Amygdala (tissue), 56 donors: Measurements from ENCODE around the gene CDH13.
A peak's percentile ranks its signal among the peaks of the same experiment; 100 is the strongest.

Experiments used
- DNase-seq, 56 donors: peaks; one replicate each; lab custom pipeline; 2025; lab: John Stamatoyannopoulos, UW

CDH13 gene

DNA sequence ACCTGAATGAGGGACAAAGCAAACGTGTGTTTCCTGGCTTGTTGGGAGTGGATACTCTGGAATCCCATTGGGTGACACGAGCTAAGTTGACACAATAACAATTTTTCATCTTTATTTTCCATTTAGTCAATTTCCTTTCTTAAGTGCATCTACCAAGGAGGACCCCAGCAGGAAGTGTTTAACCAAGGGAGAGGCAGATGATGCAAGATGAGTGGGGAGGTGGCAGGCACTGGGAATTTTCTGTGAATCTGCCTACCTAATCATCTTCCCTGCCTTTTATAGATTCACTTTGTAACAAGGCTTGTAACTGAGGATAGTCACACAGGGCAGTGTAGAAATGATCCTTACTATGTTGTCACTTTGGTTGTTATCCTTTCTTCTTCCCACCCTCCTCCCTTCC is 863.3 kb downstream of the CDH13 start:
- no peak for DNase-seq

DNA sequence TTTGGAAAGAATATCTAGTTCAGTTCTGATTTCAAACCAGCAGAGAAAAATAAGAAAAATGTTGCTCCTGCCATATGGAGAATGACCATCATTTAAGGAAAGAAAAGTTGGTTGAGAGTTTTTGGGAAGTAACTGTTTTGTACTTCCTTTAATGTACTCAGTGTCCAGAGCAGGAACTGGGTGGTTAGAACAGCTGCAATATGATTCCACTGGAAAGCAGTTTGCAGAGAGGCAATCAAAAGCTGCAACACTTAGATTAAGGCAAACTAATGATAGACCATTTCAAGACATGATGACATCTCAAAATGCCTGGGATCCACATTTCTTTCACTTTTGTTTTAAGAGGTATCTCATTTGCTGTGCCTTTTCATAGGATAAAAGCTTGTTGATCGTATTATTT is 867.7 kb downstream of the CDH13 start:
- no peak for DNase-seq

DNA sequence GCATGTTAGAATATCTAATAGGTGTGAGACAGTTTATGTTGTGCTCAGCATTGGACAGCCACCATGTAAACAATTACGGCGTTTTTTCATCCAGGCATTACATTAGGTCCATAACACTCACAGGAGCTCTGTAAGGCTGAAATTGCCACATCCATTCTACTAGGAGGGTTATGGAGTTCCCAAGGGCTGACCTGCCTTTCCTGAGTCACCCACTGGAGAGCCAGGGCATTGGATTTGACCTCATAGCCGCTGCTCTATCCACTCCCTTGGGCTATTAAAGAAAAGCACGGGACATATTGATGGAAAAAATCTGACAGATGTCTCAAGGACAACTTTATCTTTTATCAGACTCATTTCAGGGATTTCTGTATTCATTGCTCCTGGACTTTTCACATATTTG is 874.7 kb downstream of the CDH13 start:
- DNase-seq, result no peak

DNA sequence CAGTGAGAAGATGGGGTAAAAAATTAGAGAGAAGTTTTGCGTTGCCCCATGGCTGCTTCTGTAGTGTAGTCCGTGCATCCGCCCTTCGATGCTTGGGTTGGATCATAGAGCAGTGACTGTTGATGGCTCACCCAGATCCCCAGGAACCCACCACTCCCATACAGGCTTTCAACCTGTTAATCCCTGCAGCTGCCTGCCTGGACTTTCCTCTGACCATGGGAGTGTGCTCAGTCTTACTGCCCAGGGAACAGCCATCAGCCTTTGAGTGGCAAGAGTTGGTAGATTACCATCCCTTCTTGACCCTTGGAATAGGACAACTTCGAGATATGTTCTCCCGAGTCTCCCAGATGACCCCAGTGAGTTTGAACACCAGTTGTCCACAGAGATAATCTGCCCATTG is 881.5 kb downstream of the CDH13 start:
- DNase-seq, result no peak

DNA sequence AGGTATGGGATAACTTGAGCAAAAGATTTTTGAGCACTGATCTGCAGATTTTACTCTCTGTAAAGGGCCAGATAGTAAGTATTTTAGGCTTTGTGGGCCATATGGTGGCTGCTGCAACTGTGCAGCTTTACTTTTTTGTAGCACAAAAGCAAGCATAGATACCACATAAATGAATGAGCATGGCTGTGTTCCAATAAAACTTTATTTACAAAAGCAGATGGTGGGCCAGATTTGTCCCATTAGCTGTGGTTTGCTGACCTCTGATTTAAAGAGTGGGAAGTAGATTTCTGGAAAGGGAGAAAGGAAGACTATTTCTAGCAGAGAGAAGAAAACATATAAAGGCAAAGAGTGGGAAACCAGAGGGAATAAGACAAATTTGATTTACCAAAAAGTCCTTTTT is 882.5 kb downstream of the CDH13 start:
- no peak for DNase-seq

DNA sequence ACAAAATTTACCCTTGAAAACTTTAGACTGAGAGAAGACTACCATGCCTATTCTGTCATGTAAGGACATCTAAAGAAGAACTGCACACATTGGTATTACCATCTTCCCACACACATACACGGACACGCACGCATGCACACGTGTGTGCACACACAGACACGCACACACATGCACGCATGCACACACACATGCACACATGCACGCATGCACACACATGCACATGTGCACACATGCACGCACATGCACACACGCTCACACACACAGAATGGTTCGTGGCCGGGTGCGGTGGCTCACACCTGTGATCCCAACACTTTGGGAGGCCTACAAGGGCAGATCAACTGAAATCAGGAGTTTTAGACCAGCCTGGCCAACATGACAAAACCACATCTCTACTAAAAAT is 884.1 kb downstream of the CDH13 start:
- DNase-seq, result no peak

DNA sequence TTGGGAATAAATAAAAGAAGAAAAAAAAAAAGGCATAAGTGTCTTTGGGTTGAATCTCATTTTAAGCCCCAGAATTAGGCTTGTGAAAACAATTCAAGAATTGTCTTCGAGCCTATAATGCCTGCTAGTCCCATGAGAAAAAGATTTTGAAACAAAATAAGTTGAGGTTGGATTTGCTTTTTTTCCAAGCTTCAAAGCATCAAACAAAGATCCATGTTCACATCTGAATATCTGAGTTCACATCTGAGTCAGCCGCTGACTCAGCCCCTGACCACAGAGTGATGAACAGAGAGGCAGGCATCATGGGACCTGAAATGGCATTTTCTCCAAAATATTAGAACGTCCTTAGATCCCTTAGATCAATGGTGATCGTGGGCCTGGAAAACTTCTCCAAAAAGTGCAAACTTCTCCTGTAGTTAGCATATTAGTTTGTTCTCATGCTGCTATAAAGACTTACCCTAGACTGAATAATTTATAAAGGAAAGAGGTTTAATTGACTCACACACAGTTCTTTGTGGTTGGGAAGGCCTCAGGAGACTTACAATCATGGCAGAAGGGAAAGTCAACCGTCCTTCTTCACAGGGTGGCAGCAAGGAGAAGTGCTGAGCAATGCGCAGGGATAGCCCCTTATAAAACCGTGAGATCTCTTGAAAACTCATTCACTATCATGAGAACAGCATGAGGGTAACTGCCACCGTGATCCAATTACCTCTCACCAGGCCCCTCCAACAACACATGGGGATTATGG is 886.4 kb downstream of the CDH13 start:
- DNase-seq, result no peak

DNA sequence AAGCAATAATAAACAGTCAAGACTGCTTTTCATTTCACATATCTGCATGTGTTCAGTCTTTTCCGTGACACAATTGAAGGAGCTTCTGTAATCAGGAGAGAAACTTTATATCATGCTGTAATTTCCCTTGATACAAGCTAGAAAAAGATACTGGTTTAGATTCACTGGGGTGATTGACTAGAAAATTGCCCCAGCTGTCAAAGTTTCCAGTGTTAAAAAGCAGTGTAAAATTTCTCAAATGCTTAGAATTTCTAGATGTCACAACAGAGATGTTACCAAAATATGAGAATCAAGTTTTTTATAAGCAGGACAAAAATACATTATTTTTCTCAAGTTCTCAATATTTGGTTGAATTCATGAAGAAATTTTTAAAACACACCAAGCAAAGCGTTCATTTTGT is 888.6 kb downstream of the CDH13 start:
- DNase-seq, result no peak

DNA sequence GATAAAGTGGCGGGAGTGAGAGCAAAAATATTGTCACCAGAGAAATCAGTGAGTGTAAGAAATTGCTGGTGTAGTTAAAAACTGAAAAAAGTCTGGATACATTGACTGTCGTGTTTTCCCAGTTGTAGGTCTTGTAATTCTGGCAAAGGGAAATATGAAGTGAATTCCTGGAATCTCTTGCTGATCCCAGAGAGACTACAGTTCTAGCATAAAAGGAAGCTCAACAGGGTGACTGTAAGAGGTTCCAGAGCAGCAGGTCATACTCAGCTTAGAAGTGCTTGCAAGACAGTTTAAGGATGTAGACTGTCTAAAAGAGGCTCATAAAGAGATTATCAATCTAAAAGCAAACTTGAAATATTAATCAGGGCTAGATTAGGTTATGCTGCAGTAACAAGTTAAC is 890.2 kb downstream of the CDH13 start:
- DNase-seq, result no peak

DNA sequence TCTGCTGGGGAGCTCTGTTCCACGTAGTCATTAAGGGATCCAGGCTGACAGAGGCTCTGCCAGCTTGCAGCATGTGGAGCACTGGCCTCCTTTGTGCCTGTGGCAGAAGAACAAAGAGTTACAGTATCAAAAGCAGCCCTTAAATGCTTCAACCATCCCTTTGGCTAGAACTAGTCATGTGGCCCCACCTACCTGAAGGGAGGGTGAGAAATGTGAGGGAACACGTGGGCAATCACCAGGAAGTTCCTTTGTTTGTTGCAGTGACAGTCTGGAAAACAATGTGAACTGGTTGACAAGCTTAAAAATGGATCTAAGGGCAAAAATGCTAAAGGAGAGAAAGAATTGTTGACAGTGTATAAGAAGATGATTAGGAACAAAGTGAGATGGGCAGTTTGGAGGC is 890.6 kb downstream of the CDH13 start:
- DNase-seq, result no peak

DNA sequence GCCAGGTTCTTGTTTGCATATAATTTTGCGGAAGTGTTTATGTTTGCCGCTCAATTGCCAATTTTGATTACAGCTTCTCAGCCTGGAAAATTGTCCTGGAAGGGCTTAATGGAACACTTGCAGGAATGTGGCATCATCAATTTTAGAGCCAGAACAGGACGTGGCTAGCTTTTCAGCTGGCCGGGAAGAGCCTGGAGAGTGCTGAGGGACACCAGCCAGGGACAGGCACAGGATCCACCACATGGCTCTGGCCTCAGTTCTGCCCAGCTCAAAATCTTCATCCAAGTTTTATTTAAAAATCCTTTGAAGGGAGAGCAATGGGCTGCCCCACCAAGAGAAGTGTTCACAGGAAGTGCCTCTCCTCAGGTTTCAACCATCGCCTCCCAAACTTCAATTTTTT is 893.8 kb downstream of the CDH13 start:
- no peak for DNase-seq

DNA sequence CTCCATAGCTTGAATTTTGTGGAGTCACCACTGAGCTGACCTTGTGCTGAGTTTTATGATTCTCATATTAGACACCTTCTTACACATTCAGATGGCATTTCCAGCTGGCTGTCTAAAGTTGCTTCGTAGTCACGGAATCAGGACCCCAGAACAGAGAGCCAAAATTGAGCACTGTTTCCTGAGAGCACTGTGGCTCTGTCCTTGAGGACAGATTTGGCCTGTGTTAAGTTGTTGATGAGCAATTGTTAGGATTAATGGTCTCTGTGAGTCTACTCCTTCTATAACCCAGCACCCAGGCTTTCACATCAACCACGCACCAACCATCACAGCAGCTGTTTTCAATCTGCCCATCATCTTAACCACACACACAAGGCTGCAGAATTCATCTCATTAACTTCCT is 903.5 kb downstream of the CDH13 start:
- no peak for DNase-seq

DNA sequence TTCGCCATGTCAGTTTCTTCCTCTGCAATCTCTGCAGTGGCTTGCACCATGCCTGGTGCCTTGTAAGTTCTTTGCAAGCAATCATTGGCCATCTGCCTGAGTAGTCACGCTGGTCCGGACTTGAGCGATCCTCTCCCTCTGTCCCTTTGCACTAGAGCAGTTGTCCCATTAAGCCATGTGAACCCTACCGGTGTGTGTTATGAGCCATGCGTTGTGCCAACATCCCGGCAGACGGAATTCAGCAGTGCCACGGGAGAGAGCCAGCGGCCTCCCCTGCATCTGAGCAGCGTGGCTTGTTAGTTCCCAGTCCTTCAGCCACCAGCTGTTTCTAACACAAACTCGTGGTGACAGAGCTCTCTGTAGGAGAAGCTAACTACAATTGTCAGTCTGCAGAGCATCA is 905.9 kb downstream of the CDH13 start:
- DNase-seq, result no peak

DNA sequence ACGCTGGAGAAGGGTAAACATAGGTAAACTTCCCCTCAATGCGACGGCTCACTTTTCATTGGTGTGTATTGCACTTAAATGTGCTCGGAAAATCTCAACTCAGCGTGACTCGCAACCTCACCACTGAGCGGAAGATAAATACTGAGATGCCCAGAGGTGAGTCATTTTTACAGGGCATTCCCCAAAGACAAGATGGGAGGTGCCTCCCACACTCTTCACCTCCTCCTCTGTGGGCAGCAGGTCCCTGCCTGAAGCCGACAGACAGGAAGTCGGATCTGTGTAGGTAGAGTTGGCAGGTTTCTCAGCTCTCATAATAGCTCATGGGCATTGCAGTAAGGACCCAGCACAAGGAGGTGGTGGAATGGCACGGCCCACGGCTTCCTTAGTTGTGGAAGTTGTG is 906.4 kb downstream of the CDH13 start:
- DNase-seq, result peak in 2 of 56 donors; percentile 2

DNA sequence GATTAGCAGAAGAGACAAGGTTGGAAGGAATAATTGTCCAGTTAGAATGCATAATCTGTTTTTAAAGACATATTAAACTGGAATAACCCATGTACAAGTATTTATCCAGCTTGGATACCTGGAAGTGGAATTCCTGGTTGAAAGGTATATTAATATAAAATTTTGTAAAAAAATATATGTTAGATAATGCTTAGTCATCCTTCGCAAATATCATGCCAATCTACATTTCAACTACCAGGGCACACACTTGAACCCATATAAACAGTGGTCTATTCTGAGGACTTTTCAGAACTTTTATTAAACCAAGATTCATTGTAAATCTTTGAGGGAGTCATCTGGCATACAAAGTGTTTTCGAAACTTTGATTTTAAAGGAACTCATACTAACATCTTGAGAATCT is 911.9 kb downstream of the CDH13 start:
- DNase-seq, result no peak

DNA sequence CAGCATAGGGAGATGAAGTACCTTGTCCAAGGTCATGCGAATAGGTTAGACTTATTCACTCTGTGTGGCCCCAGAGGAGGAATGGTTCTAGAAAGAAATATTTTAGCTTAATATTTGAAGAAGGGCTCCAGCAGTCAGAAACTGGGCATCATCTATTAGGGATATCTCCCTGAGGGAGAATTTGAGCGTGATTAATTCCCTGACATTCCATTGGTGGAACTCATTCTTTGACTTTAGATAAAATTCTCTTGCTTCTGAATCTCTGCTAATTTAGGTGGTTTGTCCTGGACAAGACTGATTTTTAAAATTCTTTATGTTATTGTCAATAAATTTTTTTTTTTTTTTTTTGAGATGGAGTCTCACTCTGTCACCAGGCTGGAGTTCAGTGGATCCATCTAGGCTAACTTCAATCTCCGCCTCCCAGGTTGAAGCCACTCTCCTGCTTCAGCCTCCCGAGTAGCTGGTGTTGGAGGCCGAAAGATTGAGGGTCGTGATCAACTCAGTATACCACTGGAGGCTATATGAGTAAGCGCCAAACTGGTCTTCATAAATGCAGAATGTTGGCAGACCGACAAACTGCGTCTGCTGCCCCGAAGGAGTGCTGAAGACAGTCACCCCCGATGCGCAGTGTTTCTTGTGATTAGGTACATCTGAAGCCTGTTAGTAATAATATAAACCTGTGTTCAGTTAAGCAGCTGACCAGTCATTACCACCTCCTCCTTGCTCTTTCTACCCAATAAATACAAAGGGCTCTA is 913.1 kb downstream of the CDH13 start:
- no peak for DNase-seq

DNA sequence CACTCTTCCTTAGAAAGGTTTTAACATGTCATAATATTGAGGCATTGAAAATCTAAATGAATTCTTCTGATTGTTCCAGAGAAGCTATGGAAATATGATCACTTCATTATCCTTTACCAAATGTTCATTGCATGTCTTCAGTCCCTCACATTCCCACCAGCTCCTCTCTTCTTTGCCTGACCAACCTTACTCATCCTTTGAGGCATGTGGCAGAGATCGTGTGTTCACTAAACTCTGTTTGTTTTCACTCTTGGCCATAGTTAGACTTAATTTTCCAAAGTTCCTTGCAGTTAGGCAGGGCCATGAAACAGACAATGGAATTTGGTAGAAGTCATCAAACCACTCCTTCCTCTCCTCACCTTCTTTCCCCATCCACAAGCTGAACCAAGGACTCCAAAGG is 914.5 kb downstream of the CDH13 start:
- no peak for DNase-seq

DNA sequence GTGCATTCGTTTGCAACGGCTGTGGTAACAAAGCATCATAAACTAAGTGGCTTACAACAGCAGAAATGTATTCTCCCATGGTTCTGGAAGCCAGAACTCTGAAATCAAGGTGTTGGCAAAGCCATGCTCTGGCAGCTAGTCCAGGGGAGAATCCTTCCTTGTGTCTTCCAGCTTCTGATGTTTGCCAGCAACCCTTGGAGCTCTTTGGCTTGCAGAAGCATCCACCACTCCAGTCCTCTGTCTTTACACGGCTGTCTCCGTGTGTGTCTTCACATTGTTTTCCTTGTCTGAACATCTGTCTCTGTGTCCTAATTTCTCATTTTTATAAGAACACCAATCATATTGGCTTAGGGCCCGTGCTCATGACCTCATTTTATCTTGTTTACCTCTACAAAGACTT is 915.7 kb downstream of the CDH13 start:
- no peak for DNase-seq

DNA sequence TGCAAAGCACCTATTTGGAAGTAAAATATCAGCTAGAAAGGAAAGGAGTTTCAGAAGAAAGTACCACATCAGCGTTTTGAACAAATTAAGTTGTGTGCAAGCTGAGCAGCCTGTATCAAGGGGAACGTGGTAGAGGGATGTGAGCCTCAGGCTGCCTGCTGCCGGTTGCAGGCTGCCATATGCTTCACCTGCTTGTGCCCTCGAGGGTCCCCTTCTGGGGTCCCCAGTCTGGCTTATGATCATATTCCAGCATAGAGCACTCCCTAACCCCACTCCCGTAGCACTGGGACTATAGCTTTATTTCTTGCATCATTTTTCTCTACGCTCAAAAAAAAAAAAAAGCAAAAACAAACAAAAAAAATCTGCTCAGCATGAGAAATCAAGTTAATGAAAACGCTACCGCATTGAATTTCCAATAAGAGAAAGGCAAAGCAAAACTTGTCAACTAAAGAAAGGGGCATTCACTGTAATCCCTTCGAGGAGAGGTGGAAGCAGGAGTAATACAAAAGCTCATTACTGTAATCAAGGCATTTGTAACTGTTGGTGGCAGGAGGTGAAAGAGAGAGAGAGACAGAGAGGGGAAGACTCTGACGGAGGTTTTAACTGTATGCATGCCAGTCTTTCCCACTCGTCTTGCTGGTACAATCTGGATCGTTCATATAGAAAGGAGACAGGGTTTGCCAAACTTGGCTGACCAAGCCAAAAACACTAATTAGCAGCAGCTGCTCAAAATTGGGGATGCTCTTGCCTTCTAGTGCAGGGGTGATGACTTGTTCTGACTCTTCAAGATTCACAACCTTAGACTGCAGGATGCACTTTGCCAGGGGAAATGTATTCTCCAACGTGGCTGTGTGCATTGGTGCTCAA is 922.8 kb downstream of the CDH13 start:
- no peak for DNase-seq

DNA sequence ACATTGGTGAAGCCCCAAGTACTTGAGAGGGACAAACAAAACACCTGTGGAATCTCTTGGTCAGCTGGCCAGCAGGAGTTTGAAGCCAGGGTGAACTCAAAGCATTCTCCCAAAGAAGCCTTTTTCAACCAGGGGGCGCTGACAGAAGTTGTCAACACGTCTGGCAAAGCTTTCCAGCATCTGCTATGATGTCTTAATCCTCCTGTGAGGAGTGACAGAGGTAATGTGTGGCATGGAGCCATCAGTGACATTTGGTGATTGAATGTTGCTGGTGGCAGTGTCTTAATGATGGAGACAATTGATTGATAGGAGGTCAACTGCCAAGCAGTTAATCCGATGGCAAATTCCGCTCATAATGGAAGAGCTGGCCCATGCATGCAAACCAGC is 923.4 kb downstream of the CDH13 start:
- no peak for DNase-seq

DNA sequence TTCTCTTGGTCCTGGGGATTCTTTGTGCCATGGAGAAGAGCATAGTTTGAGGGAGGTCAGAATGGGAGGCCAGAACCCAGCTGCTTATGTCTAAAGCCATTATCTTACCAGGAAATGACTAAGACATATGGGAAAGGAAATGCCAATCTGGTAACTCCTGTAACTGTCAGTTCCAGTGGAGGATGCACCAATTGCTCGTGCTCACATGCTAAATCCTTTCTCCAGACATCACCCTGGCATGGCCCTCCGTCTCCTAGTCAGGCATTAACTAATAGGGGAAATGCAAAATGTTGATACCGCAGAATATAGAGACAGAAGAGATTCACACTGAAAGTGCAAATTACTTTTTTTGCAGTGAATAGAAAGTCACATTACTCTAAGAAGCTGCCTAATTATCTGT is 925.5 kb downstream of the CDH13 start:
- no peak for DNase-seq
